Astrocyte of the cerebellum (primary cell): ENCODE results near the gene VENTX.

Experiments
- DNase-seq: peaks from one replicate; pipeline ENCODE4 v3.0.0-alpha.2; 2011; ENCODE audit warnings: low read depth
- H3K4me3 ChIP-seq: 2 replicates; pipeline ENCODE4 v1.5.1; 2011; ENCODE audit warnings: mild to moderate bottlenecking, low read depth, low read length, moderate library complexity
- in situ Hi-C: cut with HindIII; loops from 2 replicates; pipeline ENCODE4 v1.10.0; 2017; ENCODE audit warnings: low sequenced_read_pairs
- TF ChIP-seq, protein P1 (sequence below): IDR thresholded peaks from 2 replicates; pipeline ENCODE4 v1.5.1; 2012; ENCODE audit warnings: low read length, low read depth, moderate library complexity, mild to moderate bottlenecking; ENCODE audit errors: missing control alignments

The VENTX gene

DNA sequence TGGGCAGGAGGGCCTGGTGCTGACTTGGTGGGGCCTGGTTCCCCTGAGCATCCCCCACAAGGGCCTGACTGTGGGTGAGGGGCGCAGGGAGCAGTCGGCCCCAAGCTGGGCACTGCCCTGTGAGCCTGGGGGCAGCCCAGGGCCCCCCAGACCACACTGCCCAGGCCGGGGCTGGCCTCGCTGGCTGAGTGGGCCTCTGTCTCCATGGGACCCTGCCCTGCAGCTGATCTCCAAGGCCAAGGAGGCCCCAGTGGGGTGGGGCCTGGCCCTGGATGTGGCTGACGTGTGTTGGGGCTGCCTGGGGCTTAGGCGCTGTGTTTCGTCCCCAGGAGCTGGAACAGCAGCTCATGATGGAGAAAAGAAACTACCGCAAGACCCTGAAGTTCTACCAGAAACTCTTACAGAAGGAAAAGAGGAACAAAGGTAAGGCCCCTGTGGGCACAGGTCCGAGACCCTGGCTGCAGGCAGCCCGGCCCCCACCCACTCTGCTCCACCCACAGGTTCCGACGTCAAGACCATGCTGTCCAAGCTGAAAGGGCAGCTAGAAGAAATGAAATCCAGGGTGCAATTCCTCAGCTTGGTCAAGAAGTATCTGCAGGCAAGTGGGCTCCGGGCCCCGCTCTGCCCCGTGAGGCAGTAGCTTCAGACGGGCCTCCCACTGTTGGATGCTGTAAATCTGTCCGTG lies 31.2 kb upstream of the VENTX start:
- DNase-seq = no peak
- in situ Hi-C loops = no loop called here
- H3K4me3 ChIP-seq = no peak overlapping the region
- TF ChIP-seq, protein P1, sequence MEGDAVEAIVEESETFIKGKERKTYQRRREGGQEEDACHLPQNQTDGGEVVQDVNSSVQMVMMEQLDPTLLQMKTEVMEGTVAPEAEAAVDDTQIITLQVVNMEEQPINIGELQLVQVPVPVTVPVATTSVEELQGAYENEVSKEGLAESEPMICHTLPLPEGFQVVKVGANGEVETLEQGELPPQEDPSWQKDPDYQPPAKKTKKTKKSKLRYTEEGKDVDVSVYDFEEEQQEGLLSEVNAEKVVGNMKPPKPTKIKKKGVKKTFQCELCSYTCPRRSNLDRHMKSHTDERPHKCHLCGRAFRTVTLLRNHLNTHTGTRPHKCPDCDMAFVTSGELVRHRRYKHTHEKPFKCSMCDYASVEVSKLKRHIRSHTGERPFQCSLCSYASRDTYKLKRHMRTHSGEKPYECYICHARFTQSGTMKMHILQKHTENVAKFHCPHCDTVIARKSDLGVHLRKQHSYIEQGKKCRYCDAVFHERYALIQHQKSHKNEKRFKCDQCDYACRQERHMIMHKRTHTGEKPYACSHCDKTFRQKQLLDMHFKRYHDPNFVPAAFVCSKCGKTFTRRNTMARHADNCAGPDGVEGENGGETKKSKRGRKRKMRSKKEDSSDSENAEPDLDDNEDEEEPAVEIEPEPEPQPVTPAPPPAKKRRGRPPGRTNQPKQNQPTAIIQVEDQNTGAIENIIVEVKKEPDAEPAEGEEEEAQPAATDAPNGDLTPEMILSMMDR = no peak

DNA sequence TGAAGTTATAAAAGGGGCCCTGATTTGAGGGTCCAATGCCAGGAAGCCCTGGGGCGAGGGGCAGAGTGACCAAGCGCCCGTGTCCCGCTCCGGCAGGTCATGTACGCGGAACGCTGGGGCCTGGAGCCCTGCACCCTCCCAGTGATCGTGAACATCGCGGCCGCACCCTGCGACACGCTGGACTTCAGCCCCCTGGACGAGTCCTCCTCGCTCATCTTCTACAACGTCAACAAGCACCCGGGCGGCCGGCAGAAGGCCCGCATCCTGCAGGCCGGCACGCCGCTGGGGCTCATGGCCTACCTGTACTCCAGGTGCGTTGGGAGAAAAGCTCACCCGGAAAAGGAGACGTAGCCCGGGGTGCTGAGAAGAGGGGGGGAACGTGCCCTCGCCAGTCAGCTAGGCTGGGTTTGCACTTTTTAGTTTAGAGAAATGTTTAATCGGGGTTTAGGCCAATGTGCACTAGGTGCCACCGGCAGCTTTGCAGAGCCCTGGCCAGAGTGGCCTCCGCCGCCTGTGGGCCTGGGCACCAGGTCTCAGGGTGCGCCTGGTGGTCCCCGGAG lies 30.5 kb upstream of the VENTX start:
- no peak for DNase-seq
- H3K4me3 ChIP-seq = no peak overlapping the region
- TF ChIP-seq, protein P1 = no peak
- in situ Hi-C loops = no loop called here

DNA sequence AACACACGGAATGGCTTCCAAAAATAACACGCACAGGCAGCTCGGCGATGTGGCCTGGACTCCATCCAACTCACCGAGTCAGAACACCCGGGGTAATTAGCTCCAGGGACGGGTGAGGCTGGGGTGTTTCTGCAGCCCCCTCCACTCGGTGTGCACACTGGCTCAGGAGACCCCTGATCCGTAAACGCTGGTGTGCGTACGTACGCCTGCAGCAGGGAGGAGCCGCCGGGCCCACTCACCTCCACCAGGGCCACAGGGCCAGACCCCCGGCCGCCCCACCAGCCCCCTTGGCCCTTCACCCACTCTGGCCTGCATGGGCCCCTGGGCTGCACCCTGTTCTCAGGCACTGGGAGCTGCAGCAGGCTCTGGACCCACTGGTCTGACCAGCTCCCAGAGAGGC lies 30.0 kb upstream of the VENTX start:
- no peak for DNase-seq
- no peak overlapping the region for H3K4me3 ChIP-seq
- TF ChIP-seq, protein P1 = no peak
- in situ Hi-C loops = no loop called here

DNA sequence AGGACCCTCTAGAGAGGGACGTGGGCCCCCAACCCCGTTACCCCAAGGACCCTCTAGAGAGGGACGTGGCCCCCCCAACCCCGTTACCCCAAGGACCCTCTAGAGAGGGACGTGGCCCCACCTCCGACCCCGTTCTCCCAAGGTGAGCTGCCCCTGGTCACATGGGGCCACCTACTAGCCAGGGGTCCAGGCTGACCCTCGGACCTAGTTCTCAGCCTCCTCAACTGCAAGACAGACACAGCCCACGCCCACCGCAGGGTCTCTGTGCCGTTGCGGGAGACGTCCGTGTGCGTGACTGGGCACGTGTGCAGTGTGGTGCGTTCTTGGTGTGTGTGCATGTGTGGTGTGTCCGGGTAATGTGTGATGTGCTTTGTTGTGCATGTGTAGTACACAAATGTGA lies 29.2 kb upstream of the VENTX start:
- in situ Hi-C loops = no loop called here
- no peak for DNase-seq
- TF ChIP-seq, protein P1 = no peak
- H3K4me3 ChIP-seq = no peak overlapping the region

DNA sequence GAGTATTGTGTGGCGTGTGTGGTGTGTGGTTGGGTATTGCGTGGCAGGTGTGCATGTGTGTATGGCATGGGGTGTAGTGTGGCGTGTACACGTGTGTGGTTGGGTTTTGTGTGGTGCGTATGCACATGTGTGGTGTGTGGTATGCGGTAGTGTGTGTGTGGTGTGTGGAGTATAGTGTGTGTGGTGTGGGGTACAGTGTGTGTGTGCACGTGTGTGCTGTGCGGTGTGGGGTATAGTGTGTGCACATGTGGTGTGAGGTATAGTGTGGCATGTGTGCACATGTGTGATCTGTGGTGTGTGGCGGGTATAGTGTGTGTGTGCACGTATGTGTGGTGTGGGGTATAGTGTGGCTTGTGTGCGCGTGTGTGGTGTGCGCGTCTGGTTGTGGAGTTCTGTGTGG lies 28.5 kb upstream of the VENTX start:
- TF ChIP-seq, protein P1 = no peak
- in situ Hi-C loops = no loop called here
- no peak for DNase-seq
- H3K4me3 ChIP-seq = no peak overlapping the region

DNA sequence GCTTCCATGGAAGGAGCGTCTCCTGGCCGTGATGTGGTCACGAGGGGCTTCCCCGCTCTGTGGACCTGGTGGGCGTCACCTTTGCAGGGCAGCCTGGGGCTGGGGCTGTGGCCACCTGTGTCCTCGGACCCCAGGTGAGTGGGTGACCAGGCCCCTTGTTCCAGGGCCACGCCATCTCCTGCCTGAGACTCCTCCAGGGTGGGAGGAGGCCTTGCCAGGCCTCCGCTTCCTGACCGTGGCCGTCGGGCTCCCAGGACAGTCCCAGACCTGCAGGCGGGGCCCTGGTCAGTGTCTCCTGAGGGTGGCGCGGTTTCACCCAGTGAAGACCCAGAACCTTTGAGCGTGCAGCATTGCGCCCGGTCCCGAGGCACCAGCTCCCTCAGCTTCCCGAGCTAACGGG lies 28.0 kb upstream of the VENTX start:
- DNase-seq = no peak
- in situ Hi-C loops = no loop called here
- H3K4me3 ChIP-seq = no peak overlapping the region
- TF ChIP-seq, protein P1 = no peak
